KMS-11 (cell line): ENCODE results near the gene TM4SF18.

Experiments
- H2AFZ ChIP-seq: fragments of 200-600 bp; sonication (generic); 2 replicates; pipeline ENCODE4 v1.6.1; 2016; ENCODE audit warnings: antibody characterized with exemption, mixed run types, low read depth
- H3K27ac ChIP-seq: fragments of 200-600 bp; sonication (generic); 2 replicates; pipeline ENCODE4 v1.6.1; 2016; ENCODE audit warnings: mild to moderate bottlenecking, mixed run types
- H3K27me3 ChIP-seq: fragments of 200-600 bp; sonication (generic); 2 replicates; pipeline ENCODE4 v1.6.1; 2017; ENCODE audit warnings: mild to moderate bottlenecking, low read depth, mixed run types, moderate library complexity; ENCODE audit not compliant: insufficient read depth
- H3K36me3 ChIP-seq: fragments of 200-600 bp; sonication (generic); 2 replicates; pipeline ENCODE4 v1.6.1; 2017; ENCODE audit warnings: mild to moderate bottlenecking, mixed run types; ENCODE audit not compliant: insufficient read depth
- H3K4me1 ChIP-seq: fragments of 200-600 bp; sonication (generic); 2 replicates; pipeline ENCODE4 v1.6.1; 2016; ENCODE audit warnings: mild to moderate bottlenecking, low read depth, mixed run types; ENCODE audit not compliant: poor library complexity, severe bottlenecking
- H3K4me2 ChIP-seq: fragments of 200-600 bp; sonication (generic); 2 replicates; pipeline ENCODE4 v1.7.0; 2016; ENCODE audit warnings: mild to moderate bottlenecking, mixed run types
- H3K4me3 ChIP-seq: fragments of 200-600 bp; sonication (generic); IDR thresholded peaks from 2 replicates; pipeline ENCODE4 v1.6.1; 2017; ENCODE audit warnings: low read depth, low read length, mixed read lengths; ENCODE audit not compliant: insufficient read depth
- H3K79me2 ChIP-seq: fragments of 200-600 bp; sonication (generic); 2 replicates; pipeline ENCODE4 v1.6.1; 2016; ENCODE audit warnings: low read depth, mixed run types; ENCODE audit not compliant: insufficient read depth
- H3K9ac ChIP-seq: fragments of 200-600 bp; sonication (generic); 2 replicates; pipeline ENCODE4 v1.6.1; 2016; ENCODE audit warnings: mild to moderate bottlenecking, mixed run types
- H4K20me1 ChIP-seq: fragments of 200-600 bp; sonication (generic); 2 replicates; pipeline ENCODE4 v1.6.1; 2016; ENCODE audit warnings: mild to moderate bottlenecking, mixed run types; ENCODE audit not compliant: insufficient read depth
- TF ChIP-seq, protein P1 (sequence below): fragments of 200-600 bp; sonication (generic); conservative IDR thresholded peaks from 2 replicates; pipeline ENCODE4 v1.6.1; 2017; ENCODE audit warnings: low read depth, mild to moderate bottlenecking, antibody characterized with exemption, low read length, moderate library complexity, mixed read lengths

Gene TM4SF18

GRCh38 chr3:149366941-149367840 lies 33.8 kb upstream of the TM4SF18 start:
- TF ChIP-seq, protein P1, sequence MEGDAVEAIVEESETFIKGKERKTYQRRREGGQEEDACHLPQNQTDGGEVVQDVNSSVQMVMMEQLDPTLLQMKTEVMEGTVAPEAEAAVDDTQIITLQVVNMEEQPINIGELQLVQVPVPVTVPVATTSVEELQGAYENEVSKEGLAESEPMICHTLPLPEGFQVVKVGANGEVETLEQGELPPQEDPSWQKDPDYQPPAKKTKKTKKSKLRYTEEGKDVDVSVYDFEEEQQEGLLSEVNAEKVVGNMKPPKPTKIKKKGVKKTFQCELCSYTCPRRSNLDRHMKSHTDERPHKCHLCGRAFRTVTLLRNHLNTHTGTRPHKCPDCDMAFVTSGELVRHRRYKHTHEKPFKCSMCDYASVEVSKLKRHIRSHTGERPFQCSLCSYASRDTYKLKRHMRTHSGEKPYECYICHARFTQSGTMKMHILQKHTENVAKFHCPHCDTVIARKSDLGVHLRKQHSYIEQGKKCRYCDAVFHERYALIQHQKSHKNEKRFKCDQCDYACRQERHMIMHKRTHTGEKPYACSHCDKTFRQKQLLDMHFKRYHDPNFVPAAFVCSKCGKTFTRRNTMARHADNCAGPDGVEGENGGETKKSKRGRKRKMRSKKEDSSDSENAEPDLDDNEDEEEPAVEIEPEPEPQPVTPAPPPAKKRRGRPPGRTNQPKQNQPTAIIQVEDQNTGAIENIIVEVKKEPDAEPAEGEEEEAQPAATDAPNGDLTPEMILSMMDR, result no peak
- Histone ChIP-seq H2AFZ (no peak overlapping the region), H3K27ac (no peak overlapping the region), H3K36me3 (no peaks in the 10 kb centered on the region), H3K4me1 (no peaks in the 10 kb centered on the region), H3K79me2 (no peaks in the 10 kb centered on the region), H4K20me1 (no peaks in the 10 kb centered on the region), H3K4me2 (no peak overlapping the region), H3K27me3 (no peaks in the 10 kb centered on the region), H3K4me3 (no peak overlapping the region), H3K9ac (no peak overlapping the region)

GRCh38 chr3:149366031-149366430 lies 32.6 kb upstream of the TM4SF18 start:
- Histone ChIP-seq H2AFZ (no peak overlapping the region), H3K4me3 (no peak overlapping the region), H3K4me1 (no peaks in the 10 kb centered on the region), H3K79me2 (no peaks in the 10 kb centered on the region), H4K20me1 (no peaks in the 10 kb centered on the region), H3K27me3 (no peaks in the 10 kb centered on the region), H3K36me3 (no peaks in the 10 kb centered on the region), H3K27ac (no peak overlapping the region), H3K4me2 (no peak overlapping the region), H3K9ac (no peak overlapping the region)
- TF ChIP-seq, protein P1, result no peak

DNA sequence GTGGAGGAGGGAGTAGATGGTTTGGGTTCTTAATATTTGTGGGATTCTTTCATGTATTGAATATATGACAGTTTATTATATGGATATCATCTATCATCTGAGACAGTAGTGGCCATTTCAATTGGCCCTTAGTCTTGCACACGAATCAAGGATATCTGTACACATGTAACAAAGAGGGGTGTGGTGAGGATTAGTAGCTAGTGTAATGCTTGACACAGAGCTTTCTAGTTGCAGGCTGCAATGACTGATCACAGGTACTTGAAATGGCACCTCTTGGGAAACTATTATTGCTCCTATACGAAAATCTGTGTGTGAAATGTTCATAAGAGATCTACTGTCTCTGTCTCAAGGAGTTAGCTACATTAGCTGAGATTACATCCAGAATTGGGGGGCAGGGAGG lies 31.2 kb upstream of the TM4SF18 start:
- Histone ChIP-seq H2AFZ (no peak overlapping the region), H3K4me1 (no peaks in the 10 kb centered on the region), H3K4me3 (no peak overlapping the region), H3K9ac (no peak overlapping the region), H3K4me2 (no peak overlapping the region), H3K79me2 (no peaks in the 10 kb centered on the region), H3K36me3 (no peaks in the 10 kb centered on the region), H3K27me3 (no peaks in the 10 kb centered on the region), H4K20me1 (no peaks in the 10 kb centered on the region), H3K27ac (no peak overlapping the region)
- TF ChIP-seq, protein P1, result no peak

- no peak overlapping the region for H3K27ac ChIP-seq
These were observed 29.6 kb upstream of the TM4SF18 start for GRCh38 chr3:149363053-149363452.

More at GRCh38 chr3:149363053-149363452, 29.6 kb upstream of the TM4SF18 start:
- Histone ChIP-seq H3K9ac (no peak overlapping the region), H2AFZ (no peak overlapping the region), H3K4me3 (no peak overlapping the region), H3K4me1 (no peaks in the 10 kb centered on the region), H3K4me2 (no peak overlapping the region), H3K27me3 (no peaks in the 10 kb centered on the region), H3K79me2 (no peaks in the 10 kb centered on the region), H3K36me3 (no peaks in the 10 kb centered on the region), H4K20me1 (no peaks in the 10 kb centered on the region)
- TF ChIP-seq, protein P1, result no peak
